ENCODE results near the gene TNFRSF9. TPM values are rescaled to one million over a fixed set of nuclear protein-coding genes. Genes with fewer than 3 reads are reported as not detected.

The TNFRSF9 gene
- total RNA-seq, 4 donors from 2014 or later, result 0.29 TPM; not detected in 3

GRCh38 chr1:7871136-7871535 lies 69.5 kb downstream of the TNFRSF9 start:
- intact Hi-C loops (cut with DNase I; ENCODE audit: low total_unique reads), result no loop called here
- no peak overlapping the region for H3K4me3 ChIP-seq (ENCODE audit: low read depth, poor library complexity, severe bottlenecking)
- DNase-seq (ENCODE audit: low spot score in 2 of 2), result peak in 1 of 2 donors; percentile 65
- 81 to 83% methylated on average over 6 of the region's 6 CpGs for WGBS, 2 donors
- TF ChIP-seq CTCF (IDR thresholded peaks at IDR 0.05), result no peak
- no peak for TF ChIP-seq POLR2A (IDR thresholded peaks at IDR 0.05)

- TF ChIP-seq CTCF (IDR thresholded peaks at IDR 0.05) (no peak), POLR2A (IDR thresholded peaks at IDR 0.05) (no peak)
- 88 to 91% methylated on average over 16 of the region's 16 CpGs for WGBS, 2 donors
- intact Hi-C loops (cut with DNase I; ENCODE audit: low total_unique reads), result no loop called here
- H3K4me3 ChIP-seq (ENCODE audit: low read depth, poor library complexity, severe bottlenecking), result no peak overlapping the region
- peak in 1 of 2 donors; percentile 60 for DNase-seq (ENCODE audit: low spot score in 2 of 2)
Observed at GRCh38 chr1:7869136-7869920, 71.3 kb downstream of the TNFRSF9 start.

- DNase-seq (ENCODE audit: low spot score in 2 of 2), result peak in 1 of 2 donors; percentile 32
- intact Hi-C loops (cut with DNase I; ENCODE audit: low total_unique reads), result no loop called here
Observed at GRCh38 chr1:7868070-7868780, 72.4 kb downstream of the TNFRSF9 start.

GRCh38 chr1:7865978-7866377 lies 74.7 kb downstream of the TNFRSF9 start:
- WGBS, 2 donors, result 87 to 94% methylated on average over 16 of the region's 16 CpGs
- intact Hi-C loops (cut with DNase I; ENCODE audit: low total_unique reads), result no loop called here
- DNase-seq (ENCODE audit: low spot score in 2 of 2), result peak in 1 of 2 donors; percentile 45
- H3K4me3 ChIP-seq (ENCODE audit: low read depth, poor library complexity, severe bottlenecking), result no peak overlapping the region
- TF ChIP-seq POLR2A (IDR thresholded peaks at IDR 0.05), result no peak
- TF ChIP-seq CTCF (IDR thresholded peaks at IDR 0.05), result no peak

More at GRCh38 chr1:7868070-7868780, 72.4 kb downstream of the TNFRSF9 start:
- no peak for TF ChIP-seq POLR2A (IDR thresholded peaks at IDR 0.05)
- TF ChIP-seq CTCF (IDR thresholded peaks at IDR 0.05), result no peak
- H3K4me3 ChIP-seq (ENCODE audit: low read depth, poor library complexity, severe bottlenecking), result no peak overlapping the region
- WGBS, 2 donors, result 65 to 88% methylated on average over 10 of the region's 10 CpGs

Other genes starting within 250 kb of the TNFRSF9 start
- 100 to 1,000 TPM in 1 of 4 donors, 10 to 100 TPM in 3; 64.4 to 133 (median 88.7) TPM for gene VAMP3, start 169.5 kb downstream of the TNFRSF9 start, total RNA-seq
- 10 to 100 TPM; 14.3 to 22.5 (median 19.3) TPM for gene PER3, start 156.5 kb downstream of the TNFRSF9 start, total RNA-seq
- gene UTS2, start 87.8 kb downstream of the TNFRSF9 start, total RNA-seq, result under 1 TPM in 1 of 4 donors, not detected in 3; 0.53 TPM
- 10 to 100 TPM; 74.8 to 94.0 (median 87.8) TPM for gene PARK7, start 20.9 kb upstream of the TNFRSF9 start, total RNA-seq
- gene ERRFI1, start 85.5 kb upstream of the TNFRSF9 start, total RNA-seq, result 100 to 1,000 TPM in 3 of 4 donors, 10 to 100 TPM in 1; 93.6 to 566 (median 163) TPM